AG04449 (cell line): Measurements from ENCODE around the gene NCAM2.

Experiments
- CTCF ChIA-PET: fragments of 350-600 bp; formaldehyde crosslinking; extraction: SDS; loops from one replicate; lab custom pipeline; 2021; ENCODE audit warnings: antibody characterized with exemption; lab: Yijun Ruan, JAX
- POLR2A ChIA-PET: fragments of 400-600, 350-600 bp; formaldehyde crosslinking; extraction: SDS; loops from one replicate; lab custom pipeline; 2020; ENCODE audit warnings: antibody characterized with exemption, inconsistent platforms; lab: Yijun Ruan, JAX
- DNase-seq: peaks from one replicate; pipeline ENCODE4 v3.0.0-alpha.2; 2010; ENCODE audit warnings: low read depth, low spot score
- H3K4me3 ChIP-seq: 2 replicates; pipeline ENCODE4 v1.5.1; 2011; ENCODE audit warnings: low read depth, mild to moderate bottlenecking, control low read depth, low read length
- CTCF ChIP-seq: IDR thresholded peaks from one replicate; pipeline ENCODE4 v1.5.1; 2011; ENCODE audit warnings: mild to moderate bottlenecking, moderate library complexity, low read length, control low read depth, inconsistent platforms; ENCODE audit not compliant: insufficient read depth; ENCODE audit errors: missing control alignments

The NCAM2 gene

GRCh38 chr21:20997636-20998455 is at the start of gene NCAM2:
NCAM2 (plus strand) TSS chr21:20998409.
- H3K4me3 ChIP-seq = peak within 1 kb of the TSS; percentile 66

GRCh38 chr21:20949884-20950283 is 48.3 kb upstream of the NCAM2 start:
- H3K4me3 ChIP-seq = no peak overlapping the region
- DNase-seq = no peak
- TF ChIP-seq CTCF = no peak
- ChIA-PET CTCF (no interaction called here), POLR2A (no interaction called here)

More at GRCh38 chr21:20997636-20998455, at the start of gene NCAM2:
- no peak for TF ChIP-seq CTCF
- CTCF ChIA-PET = interaction anchor here (0.6 to 4.2 kb wide), 6 partner anchors 15 to 1794 kb away, joined by 3 to 44 read pairs (median 4); no protein-coding TSS in a partner anchor
- no peak for DNase-seq
- POLR2A ChIA-PET = interaction anchor here (0.7 kb wide), 1 partner anchor 107 kb away, joined by 3 read pairs; no protein-coding TSS in a partner anchor

- TF ChIP-seq CTCF = no peak
- POLR2A ChIA-PET = no interaction called here
- no peak for DNase-seq
- H3K4me3 ChIP-seq = no peak overlapping the region
- CTCF ChIA-PET = no interaction called here
Measured at GRCh38 chr21:20965816-20966215, 32.4 kb upstream of the NCAM2 start.

GRCh38 chr21:20968391-20968790 is 29.8 kb upstream of the NCAM2 start:
- H3K4me3 ChIP-seq = no peak overlapping the region
- CTCF ChIA-PET = no interaction called here
- DNase-seq = no peak
- POLR2A ChIA-PET = no interaction called here
- no peak for TF ChIP-seq CTCF

- no peak overlapping the region for H3K4me3 ChIP-seq
- ChIA-PET CTCF (interaction anchor here (0.9 to 2.1 kb wide), 5 partner anchors 14 to 30 kb away, joined by 3 to 6 read pairs (median 3); no protein-coding TSS in a partner anchor), POLR2A (no interaction called here)
- no peak for TF ChIP-seq CTCF
- no peak for DNase-seq
Measured at GRCh38 chr21:20970691-20971090, 27.5 kb upstream of the NCAM2 start.

GRCh38 chr21:20971296-20971921 is 26.8 kb upstream of the NCAM2 start:
- peak; percentile 31 for DNase-seq
- ChIA-PET POLR2A (no interaction called here), CTCF (interaction anchor here (0.7 to 2.1 kb wide), 7 partner anchors 10 to 192 kb away, joined by 3 to 6 read pairs (median 3); no protein-coding TSS in a partner anchor)

More at GRCh38 chr21:20971296-20971921, 26.8 kb upstream of the NCAM2 start:
- H3K4me3 ChIP-seq = no peak overlapping the region
- TF ChIP-seq CTCF = peak; percentile 42
